K562 (cell line): ENCODE measurements around the gene LCA5L. TPM values are rescaled to one million over a fixed set of nuclear protein-coding genes. Genes with fewer than 3 reads are reported as not detected.
A peak's percentile ranks its signal among the peaks of the same experiment; 100 is the strongest.

ENCODE experiments used
- CSDE1 ChIP-seq, 2 experiments: fragments of 450-650 bp; IDR thresholded peaks; 2 replicates each; pipeline ENCODE4 v1.6.1; 2016; ENCODE audit warnings: mild to moderate bottlenecking in 1 of 2
- JUND ChIP-seq, 2 experiments: IDR thresholded peaks; 2 replicates in 1 of 2; 3 replicates in 1 of 2; pipeline ENCODE4 v1.6.1; 2011; ENCODE audit warnings: borderline replicate concordance in 2 of 2, low read depth in 2 of 2, low read length in 2 of 2, improper control_type of control experiment in 1 of 2, missing biosample characterization in 1 of 2, missing genetic modification characterization in 1 of 2, missing genetic modification reagents in 1 of 2
- POLR2H ChIP-seq: IDR thresholded peaks from 2 replicates; pipeline ENCODE4 v1.6.1; 2016; ENCODE audit warnings: missing genetic modification characterization, low read depth, mild to moderate bottlenecking, control low read depth, missing compliant biosample characterization, moderate library complexity
- TAF9B ChIP-seq: fragments of 450-650 bp; IDR thresholded peaks from 2 replicates; pipeline ENCODE4 v1.6.1; 2018; ENCODE audit warnings: mild to moderate bottlenecking; ENCODE audit not compliant: partially characterized antibody
- TBL1XR1 ChIP-seq, 2 experiments: IDR thresholded peaks; 2 replicates each; pipeline ENCODE4 v1.6.1; 2012; ENCODE audit warnings: improper control_type of control experiment in 2 of 2, low read length in 2 of 2, mild to moderate bottlenecking in 1 of 2
- ZNF224 ChIP-seq: sonication (generic); formaldehyde crosslinking; IDR thresholded peaks from 2 replicates; pipeline ENCODE4 v1.8.0; 2022; ENCODE audit warnings: mild to moderate bottlenecking, missing genetic modification reagents
- polyA plus RNA-seq, 8 experiments: library from polyadenylated mRNA; depleted of rRNA in 4 of 8; stranded (reverse) in 5 of 8; unstranded in 3 of 8; fragments of >200 nt; fragmentation: Nextera tagmentation in 2 of 8; fragmentation: Illumina TruSeq in 1 of 8; extraction: Ambion mirVana in 2 of 8; extraction: Trizol in 1 of 8; gene quantifications; 2 replicates each; pipeline versions ENCODE4 v1.2.1 to v1.2.3, GENCODE V29; 2011 to 2014; ENCODE audit warnings: inconsistent platforms in 1 of 8, missing spikeins in 1 of 8
- total RNA-seq, 7 experiments: library from RNA; depleted of rRNA in 6 of 7; stranded (reverse); fragments of >200 nt in 6 of 7; fragmentation: Illumina TruSeq in 2 of 7; extraction: Trizol in 2 of 7; gene quantifications; 2 replicates each; pipeline versions ENCODE4 v1.2.1 to v1.2.3, GENCODE V29; 2011 to 2021; ENCODE audit warnings: low replicate concordance in 1 of 7
- TF ChIP-seq, protein P1 (sequence below), 3 experiments: fragments of 200-800 bp in 1 of 3; sonication (Bioruptor generic) in 1 of 3; sonication (generic) in 1 of 3; formaldehyde crosslinking in 1 of 3; IDR thresholded peaks; 2 replicates each; pipeline versions ENCODE4 v1.6.1 to v1.8.0; 2016 to 2022; ENCODE audit warnings: mild to moderate bottlenecking in 2 of 3, missing compliant biosample characterization in 2 of 3, missing genetic modification characterization in 2 of 3, missing genetic modification reagents in 1 of 3
- TF ChIP-seq, protein P2 (sequence below): fragments of 450-650 bp; IDR thresholded peaks from 2 replicates; pipeline ENCODE4 v1.6.1; 2016; ENCODE audit warnings: mild to moderate bottlenecking, moderate library complexity
- TF ChIP-seq, protein P3 (sequence below): fragments of 250-450 bp; sonication (Bioruptor Pico); IDR thresholded peaks from 2 replicates; pipeline ENCODE4 v1.8.0; 2022; ENCODE audit warnings: inconsistent platforms, mild to moderate bottlenecking, moderate library complexity, borderline replicate concordance
- TF ChIP-seq, protein P4 (sequence below): conservative IDR thresholded peaks from 2 replicates; pipeline ENCODE4 v1.6.1; 2011; ENCODE audit warnings: low read depth, mild to moderate bottlenecking, low read length; ENCODE audit not compliant: control insufficient read depth

The LCA5L gene
- total and polyA plus RNA-seq, 9 of the 15 experiments (the other 6 are each of a cell fraction or from before 2014, with no cell fraction given), result 1.8 to 4.9 (median 3.8) TPM

DNA sequence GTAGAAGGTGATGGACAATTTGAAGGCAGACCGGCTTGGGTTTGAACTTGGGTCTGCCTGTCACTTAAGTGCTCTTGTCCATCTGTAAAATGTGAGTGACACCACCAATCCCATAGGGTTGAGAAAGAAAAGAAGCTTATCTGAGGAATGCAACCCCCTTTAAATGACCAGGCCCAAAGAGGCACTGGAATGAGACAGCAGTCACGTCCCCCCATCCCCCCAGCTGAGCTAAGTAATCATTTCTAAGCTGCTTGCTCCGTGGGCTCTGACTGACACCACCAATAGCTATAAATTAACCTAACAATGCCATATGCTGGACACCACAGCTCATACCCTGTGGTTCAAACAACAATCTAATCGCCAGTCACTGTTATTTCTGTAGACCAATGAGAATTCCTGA, 15.1 kb downstream of the LCA5L start (continued):
- TF ChIP-seq JUND (IDR thresholded peaks at IDR 0.05; ENCODE audit: borderline replicate concordance, low read depth, low read length), result peak; percentile 46; the same call in 1 of the 2 replicates
- TF ChIP-seq JUND (tag; IDR thresholded peaks at IDR 0.05; ENCODE audit: borderline replicate concordance, low read depth, low read length), result peak; percentile 37; the same call in 1 of the 3 replicates
- TF ChIP-seq, protein P1, sequence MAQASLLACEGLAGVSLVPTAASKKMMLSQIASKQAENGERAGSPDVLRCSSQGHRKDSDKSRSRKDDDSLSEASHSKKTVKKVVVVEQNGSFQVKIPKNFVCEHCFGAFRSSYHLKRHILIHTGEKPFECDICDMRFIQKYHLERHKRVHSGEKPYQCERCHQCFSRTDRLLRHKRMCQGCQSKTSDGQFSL (CRISPR knock-in tag; IDR thresholded peaks at IDR 0.05), result no peak
- TF ChIP-seq, protein P1 (tag; IDR thresholded peaks at IDR 0.05), result no peak
- TF ChIP-seq CSDE1 (IDR thresholded peaks at IDR 0.05), result no peak
- TF ChIP-seq, protein P2, sequence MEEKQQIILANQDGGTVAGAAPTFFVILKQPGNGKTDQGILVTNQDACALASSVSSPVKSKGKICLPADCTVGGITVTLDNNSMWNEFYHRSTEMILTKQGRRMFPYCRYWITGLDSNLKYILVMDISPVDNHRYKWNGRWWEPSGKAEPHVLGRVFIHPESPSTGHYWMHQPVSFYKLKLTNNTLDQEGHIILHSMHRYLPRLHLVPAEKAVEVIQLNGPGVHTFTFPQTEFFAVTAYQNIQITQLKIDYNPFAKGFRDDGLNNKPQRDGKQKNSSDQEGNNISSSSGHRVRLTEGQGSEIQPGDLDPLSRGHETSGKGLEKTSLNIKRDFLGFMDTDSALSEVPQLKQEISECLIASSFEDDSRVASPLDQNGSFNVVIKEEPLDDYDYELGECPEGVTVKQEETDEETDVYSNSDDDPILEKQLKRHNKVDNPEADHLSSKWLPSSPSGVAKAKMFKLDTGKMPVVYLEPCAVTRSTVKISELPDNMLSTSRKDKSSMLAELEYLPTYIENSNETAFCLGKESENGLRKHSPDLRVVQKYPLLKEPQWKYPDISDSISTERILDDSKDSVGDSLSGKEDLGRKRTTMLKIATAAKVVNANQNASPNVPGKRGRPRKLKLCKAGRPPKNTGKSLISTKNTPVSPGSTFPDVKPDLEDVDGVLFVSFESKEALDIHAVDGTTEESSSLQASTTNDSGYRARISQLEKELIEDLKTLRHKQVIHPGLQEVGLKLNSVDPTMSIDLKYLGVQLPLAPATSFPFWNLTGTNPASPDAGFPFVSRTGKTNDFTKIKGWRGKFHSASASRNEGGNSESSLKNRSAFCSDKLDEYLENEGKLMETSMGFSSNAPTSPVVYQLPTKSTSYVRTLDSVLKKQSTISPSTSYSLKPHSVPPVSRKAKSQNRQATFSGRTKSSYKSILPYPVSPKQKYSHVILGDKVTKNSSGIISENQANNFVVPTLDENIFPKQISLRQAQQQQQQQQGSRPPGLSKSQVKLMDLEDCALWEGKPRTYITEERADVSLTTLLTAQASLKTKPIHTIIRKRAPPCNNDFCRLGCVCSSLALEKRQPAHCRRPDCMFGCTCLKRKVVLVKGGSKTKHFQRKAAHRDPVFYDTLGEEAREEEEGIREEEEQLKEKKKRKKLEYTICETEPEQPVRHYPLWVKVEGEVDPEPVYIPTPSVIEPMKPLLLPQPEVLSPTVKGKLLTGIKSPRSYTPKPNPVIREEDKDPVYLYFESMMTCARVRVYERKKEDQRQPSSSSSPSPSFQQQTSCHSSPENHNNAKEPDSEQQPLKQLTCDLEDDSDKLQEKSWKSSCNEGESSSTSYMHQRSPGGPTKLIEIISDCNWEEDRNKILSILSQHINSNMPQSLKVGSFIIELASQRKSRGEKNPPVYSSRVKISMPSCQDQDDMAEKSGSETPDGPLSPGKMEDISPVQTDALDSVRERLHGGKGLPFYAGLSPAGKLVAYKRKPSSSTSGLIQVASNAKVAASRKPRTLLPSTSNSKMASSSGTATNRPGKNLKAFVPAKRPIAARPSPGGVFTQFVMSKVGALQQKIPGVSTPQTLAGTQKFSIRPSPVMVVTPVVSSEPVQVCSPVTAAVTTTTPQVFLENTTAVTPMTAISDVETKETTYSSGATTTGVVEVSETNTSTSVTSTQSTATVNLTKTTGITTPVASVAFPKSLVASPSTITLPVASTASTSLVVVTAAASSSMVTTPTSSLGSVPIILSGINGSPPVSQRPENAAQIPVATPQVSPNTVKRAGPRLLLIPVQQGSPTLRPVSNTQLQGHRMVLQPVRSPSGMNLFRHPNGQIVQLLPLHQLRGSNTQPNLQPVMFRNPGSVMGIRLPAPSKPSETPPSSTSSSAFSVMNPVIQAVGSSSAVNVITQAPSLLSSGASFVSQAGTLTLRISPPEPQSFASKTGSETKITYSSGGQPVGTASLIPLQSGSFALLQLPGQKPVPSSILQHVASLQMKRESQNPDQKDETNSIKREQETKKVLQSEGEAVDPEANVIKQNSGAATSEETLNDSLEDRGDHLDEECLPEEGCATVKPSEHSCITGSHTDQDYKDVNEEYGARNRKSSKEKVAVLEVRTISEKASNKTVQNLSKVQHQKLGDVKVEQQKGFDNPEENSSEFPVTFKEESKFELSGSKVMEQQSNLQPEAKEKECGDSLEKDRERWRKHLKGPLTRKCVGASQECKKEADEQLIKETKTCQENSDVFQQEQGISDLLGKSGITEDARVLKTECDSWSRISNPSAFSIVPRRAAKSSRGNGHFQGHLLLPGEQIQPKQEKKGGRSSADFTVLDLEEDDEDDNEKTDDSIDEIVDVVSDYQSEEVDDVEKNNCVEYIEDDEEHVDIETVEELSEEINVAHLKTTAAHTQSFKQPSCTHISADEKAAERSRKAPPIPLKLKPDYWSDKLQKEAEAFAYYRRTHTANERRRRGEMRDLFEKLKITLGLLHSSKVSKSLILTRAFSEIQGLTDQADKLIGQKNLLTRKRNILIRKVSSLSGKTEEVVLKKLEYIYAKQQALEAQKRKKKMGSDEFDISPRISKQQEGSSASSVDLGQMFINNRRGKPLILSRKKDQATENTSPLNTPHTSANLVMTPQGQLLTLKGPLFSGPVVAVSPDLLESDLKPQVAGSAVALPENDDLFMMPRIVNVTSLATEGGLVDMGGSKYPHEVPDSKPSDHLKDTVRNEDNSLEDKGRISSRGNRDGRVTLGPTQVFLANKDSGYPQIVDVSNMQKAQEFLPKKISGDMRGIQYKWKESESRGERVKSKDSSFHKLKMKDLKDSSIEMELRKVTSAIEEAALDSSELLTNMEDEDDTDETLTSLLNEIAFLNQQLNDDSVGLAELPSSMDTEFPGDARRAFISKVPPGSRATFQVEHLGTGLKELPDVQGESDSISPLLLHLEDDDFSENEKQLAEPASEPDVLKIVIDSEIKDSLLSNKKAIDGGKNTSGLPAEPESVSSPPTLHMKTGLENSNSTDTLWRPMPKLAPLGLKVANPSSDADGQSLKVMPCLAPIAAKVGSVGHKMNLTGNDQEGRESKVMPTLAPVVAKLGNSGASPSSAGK, result no peak
- no peak for TF ChIP-seq POLR2H (tag)
- TF ChIP-seq, protein P3, sequence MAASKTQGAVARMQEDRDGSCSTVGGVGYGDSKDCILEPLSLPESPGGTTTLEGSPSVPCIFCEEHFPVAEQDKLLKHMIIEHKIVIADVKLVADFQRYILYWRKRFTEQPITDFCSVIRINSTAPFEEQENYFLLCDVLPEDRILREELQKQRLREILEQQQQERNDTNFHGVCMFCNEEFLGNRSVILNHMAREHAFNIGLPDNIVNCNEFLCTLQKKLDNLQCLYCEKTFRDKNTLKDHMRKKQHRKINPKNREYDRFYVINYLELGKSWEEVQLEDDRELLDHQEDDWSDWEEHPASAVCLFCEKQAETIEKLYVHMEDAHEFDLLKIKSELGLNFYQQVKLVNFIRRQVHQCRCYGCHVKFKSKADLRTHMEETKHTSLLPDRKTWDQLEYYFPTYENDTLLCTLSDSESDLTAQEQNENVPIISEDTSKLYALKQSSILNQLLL (CRISPR knock-in tag), result no peak
- no peak for TF ChIP-seq ZNF224 (CRISPR knock-in tag)
- TF ChIP-seq TBL1XR1 (IDR thresholded peaks at IDR 0.05; ENCODE audit: low read length in 2 of 2), result peak in 1 of 2 experiments; percentile 43; a peak in 2 of 4 replicates
- TF ChIP-seq, protein P4, sequence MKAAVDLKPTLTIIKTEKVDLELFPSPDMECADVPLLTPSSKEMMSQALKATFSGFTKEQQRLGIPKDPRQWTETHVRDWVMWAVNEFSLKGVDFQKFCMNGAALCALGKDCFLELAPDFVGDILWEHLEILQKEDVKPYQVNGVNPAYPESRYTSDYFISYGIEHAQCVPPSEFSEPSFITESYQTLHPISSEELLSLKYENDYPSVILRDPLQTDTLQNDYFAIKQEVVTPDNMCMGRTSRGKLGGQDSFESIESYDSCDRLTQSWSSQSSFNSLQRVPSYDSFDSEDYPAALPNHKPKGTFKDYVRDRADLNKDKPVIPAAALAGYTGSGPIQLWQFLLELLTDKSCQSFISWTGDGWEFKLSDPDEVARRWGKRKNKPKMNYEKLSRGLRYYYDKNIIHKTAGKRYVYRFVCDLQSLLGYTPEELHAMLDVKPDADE, result no peak
- peak; percentile 67 for TF ChIP-seq TAF9B
